Activated B cell treated with CpG ODN at 0.5 μM for 24 hours (primary cell): ENCODE results near the gene OBI1. TPM values are rescaled to one million over a fixed set of nuclear protein-coding genes. Genes with fewer than 3 reads are reported as not detected.

Experiments used
- ATAC-seq: fragments of 200-7000 bp; cut with Tn5 transposase; one replicate; pipeline ENCODE4 v1.10.0; 2021; ENCODE audit warnings: low read depth, mild to moderate bottlenecking, moderate library complexity
- CTCF ChIA-PET: fragments of 350-600 bp; sonication (Branson Sonifier 250); formaldehyde crosslinking; loops from one replicate; lab custom pipeline; 2021; ENCODE audit warnings: antibody characterized with exemption; lab: Charles Lee
- POLR2A ChIA-PET: fragments of 350-600 bp; sonication (Branson Sonifier 250); formaldehyde crosslinking; loops from one replicate; lab custom pipeline; 2021; ENCODE audit warnings: antibody characterized with exemption; lab: Charles Lee
- DNase-seq: peaks from one replicate; pipeline ENCODE4 v3.0.0; 2022
- H3K27ac Mint-ChIP-seq: one replicate; pipeline ENCODE4 v1.8.0; 2020; ENCODE audit warnings: mixed read lengths
- H3K27me3 Mint-ChIP-seq: one replicate; pipeline ENCODE4 v1.8.0; 2021; ENCODE audit warnings: mixed read lengths
- H3K36me3 Mint-ChIP-seq: one replicate; pipeline ENCODE4 v1.8.0; 2021; ENCODE audit warnings: low read depth, mixed read lengths
- H3K4me1 Mint-ChIP-seq: one replicate; pipeline ENCODE4 v1.8.0; 2021; ENCODE audit warnings: mixed read lengths
- H3K4me3 Mint-ChIP-seq: one replicate; pipeline ENCODE4 v1.8.0; 2020; ENCODE audit warnings: mild to moderate bottlenecking, mixed read lengths
- H3K9me3 Mint-ChIP-seq: one replicate; pipeline ENCODE4 v1.8.0; 2020; ENCODE audit warnings: mixed read lengths
- intact Hi-C: fragments of 100-400 bp; cut with micrococcal nuclease; formaldehyde crosslinking; loops from one replicate; pipeline ENCODE4 v1.15.1; 2024
- total RNA-seq: library from RNA; stranded (reverse); gene quantifications from 2 replicates; pipeline ENCODE4 v1.2.3, GENCODE V29; 2022
- TF ChIP-seq, protein P1 (sequence below): fragments of 200-600 bp; IDR thresholded peaks from one replicate; pipeline ENCODE4 v1.8.0; 2022; ENCODE audit warnings: antibody characterized with exemption, mild to moderate bottlenecking

OBI1 gene
- total RNA-seq, 1 donor from 2014 or later: 19.1 TPM

DNA sequence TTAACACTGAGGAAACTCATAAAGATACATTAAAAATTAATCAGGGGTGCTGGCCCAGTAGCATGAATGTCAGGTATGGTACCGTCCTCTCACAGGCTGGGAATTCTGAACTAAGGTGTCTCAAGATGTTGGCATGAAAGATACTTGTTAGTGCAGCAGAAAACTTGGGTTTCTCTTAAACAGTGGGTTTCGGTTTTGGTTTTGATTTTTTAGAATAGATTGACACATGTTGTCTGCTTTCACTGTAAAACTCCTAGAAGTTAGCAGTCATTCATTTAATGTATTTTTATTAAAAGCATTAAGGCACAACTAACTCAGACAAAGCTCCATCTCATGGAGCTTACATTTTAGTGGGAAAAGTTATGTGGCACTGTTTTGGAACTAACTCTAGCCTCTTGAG, 3.5 kb upstream of the OBI1 start:
- H3K27me3 Mint-ChIP-seq: no peaks in the 10 kb centered on the region
- H3K9me3 Mint-ChIP-seq: no peaks in the 10 kb centered on the region
- H3K4me3 Mint-ChIP-seq: no peak overlapping the region
- DNase-seq: no peak
- CTCF ChIA-PET: no interaction called here
- TF ChIP-seq, protein P1, sequence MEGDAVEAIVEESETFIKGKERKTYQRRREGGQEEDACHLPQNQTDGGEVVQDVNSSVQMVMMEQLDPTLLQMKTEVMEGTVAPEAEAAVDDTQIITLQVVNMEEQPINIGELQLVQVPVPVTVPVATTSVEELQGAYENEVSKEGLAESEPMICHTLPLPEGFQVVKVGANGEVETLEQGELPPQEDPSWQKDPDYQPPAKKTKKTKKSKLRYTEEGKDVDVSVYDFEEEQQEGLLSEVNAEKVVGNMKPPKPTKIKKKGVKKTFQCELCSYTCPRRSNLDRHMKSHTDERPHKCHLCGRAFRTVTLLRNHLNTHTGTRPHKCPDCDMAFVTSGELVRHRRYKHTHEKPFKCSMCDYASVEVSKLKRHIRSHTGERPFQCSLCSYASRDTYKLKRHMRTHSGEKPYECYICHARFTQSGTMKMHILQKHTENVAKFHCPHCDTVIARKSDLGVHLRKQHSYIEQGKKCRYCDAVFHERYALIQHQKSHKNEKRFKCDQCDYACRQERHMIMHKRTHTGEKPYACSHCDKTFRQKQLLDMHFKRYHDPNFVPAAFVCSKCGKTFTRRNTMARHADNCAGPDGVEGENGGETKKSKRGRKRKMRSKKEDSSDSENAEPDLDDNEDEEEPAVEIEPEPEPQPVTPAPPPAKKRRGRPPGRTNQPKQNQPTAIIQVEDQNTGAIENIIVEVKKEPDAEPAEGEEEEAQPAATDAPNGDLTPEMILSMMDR: no peak
- ATAC-seq: no peak
- POLR2A ChIA-PET: no interaction called here
- intact Hi-C loops: no loop called here
- H3K4me1 Mint-ChIP-seq: peaks cover 22% of the 10 kb centered on the region
- no peak overlapping the region for H3K27ac Mint-ChIP-seq
- peaks cover 8% of the 10 kb centered on the region for H3K36me3 Mint-ChIP-seq

DNA sequence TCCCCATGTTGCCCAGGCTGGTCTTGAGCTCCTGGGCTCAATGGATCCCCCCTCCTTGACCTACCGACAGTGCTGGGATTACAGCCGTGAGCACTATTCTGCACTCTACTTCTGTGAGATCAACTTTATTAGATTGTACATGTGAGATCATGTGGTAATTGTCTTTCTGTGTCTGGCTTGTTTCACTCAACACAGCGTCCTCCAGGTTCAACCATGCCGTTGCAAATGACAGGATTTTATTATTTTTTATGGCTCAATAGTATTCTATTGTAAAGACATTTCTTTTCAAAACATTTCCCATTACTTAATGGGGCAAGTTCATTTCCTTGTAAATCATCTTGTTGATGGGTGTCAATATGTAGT, 1.5 kb upstream of the OBI1 start:
- TF ChIP-seq, protein P1: no peak
- ATAC-seq: no peak
- POLR2A ChIA-PET: interaction anchor here (0.6 kb wide), 1 partner anchor 10 kb away, joined by 3 read pairs; no protein-coding TSS in a partner anchor
- no peak for DNase-seq
- no peaks in the 10 kb centered on the region for H3K27me3 Mint-ChIP-seq
- CTCF ChIA-PET: no interaction called here
- no peaks in the 10 kb centered on the region for H3K9me3 Mint-ChIP-seq
- intact Hi-C loops: no loop called here
- H3K4me3 Mint-ChIP-seq: peak overlapping the region; percentile 100
- peak overlapping the region; percentile 12 for H3K27ac Mint-ChIP-seq
- peaks cover 31% of the 10 kb centered on the region for H3K4me1 Mint-ChIP-seq
- H3K36me3 Mint-ChIP-seq: peaks cover 14% of the 10 kb centered on the region

DNA sequence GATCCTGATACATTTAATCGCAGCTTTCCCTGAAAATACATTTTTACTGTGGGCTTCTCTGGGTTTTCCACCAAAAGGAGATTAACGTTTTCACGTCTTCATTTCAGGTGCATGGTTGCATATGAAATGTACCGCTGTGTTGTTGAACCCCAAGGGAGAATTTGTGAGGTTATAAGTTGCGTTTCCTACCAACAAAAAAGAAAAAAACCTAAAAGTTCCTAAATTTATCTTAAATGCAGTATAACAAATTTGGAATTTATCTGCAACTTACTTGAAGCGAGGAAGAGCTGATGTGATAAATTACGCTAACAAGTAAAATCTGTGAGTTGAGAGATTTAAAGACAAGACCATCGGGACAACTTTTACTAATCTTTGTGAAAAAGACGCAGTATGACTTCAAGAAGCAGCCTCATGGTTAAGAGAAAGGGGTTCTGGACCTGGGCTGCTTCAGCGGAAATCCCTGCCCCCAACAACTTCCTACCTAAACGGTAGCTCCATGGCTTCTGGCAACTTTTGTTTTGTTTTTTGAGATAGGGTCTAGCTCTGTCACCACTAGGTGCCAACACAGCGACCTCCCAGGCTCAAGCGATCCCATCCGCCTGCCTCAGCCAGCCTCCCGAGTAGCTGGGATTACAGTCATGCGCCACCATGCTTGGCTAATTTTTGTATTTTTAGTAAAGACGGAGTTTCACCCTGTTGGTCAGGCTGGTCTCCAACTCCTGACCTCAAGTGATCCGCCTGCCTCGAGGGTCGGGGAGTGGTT, 958 bp upstream of the OBI1 start:
- ATAC-seq: no peak
- ChIA-PET POLR2A (no interaction called here), CTCF (interaction anchor here (1.4 kb wide), 1 partner anchor 721 kb away, joined by 3 read pairs; no protein-coding TSS in a partner anchor)
- Mint-ChIP-seq H3K36me3 (peaks cover 14% of the 10 kb centered on the region), H3K27ac (peak overlapping the region; percentile 12), H3K9me3 (no peaks in the 10 kb centered on the region), H3K4me1 (peaks cover 35% of the 10 kb centered on the region), H3K4me3 (peak overlapping the region; percentile 100), H3K27me3 (no peaks in the 10 kb centered on the region)
- DNase-seq: no peak
- intact Hi-C loops: loop anchor here (1.0 to 10.0 kb wide), 9 partner anchors 57 to 1667 kb away; partner anchors contain the start of genes CLN5, POU4F1, RBM26 and SLAIN1
- TF ChIP-seq, protein P1: no peak

DNA sequence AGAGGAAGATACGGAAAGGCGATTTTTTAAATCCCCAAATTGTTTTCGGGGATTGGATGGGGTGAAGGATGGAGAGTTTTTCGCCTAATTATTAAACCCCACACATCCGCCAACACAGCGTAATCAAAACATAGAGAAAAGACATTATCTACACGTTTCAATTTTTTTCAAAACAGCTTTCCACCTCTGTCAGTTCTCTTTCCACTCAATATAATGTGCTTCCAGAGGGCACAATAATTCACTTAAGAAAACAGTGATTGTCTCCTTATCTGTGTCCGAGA, 435 bp upstream of the OBI1 start:
- H3K4me3 Mint-ChIP-seq: peak overlapping the region; percentile 100
- H3K4me1 Mint-ChIP-seq: peaks cover 37% of the 10 kb centered on the region
- peak overlapping the region; percentile 92 for H3K27ac Mint-ChIP-seq
- no peak for DNase-seq
- intact Hi-C loops: loop anchor here (1.0 to 10.0 kb wide), 9 partner anchors 57 to 1667 kb away; partner anchors contain the start of genes CLN5, POU4F1, RBM26 and SLAIN1
- no peaks in the 10 kb centered on the region for H3K9me3 Mint-ChIP-seq
- no peak for ATAC-seq
- H3K36me3 Mint-ChIP-seq: peaks cover 16% of the 10 kb centered on the region
- CTCF ChIA-PET: interaction anchor here (1.4 kb wide), 1 partner anchor 722 kb away, joined by 3 read pairs; no protein-coding TSS in a partner anchor
- no peaks in the 10 kb centered on the region for H3K27me3 Mint-ChIP-seq
- TF ChIP-seq, protein P1: no peak
- POLR2A ChIA-PET: no interaction called here
